ENCODE measurements around the gene PGLYRP1.
A peak's percentile ranks its signal among the peaks of the same experiment; 100 is the strongest.

The PGLYRP1 gene

GRCh38 chr19:46022431-46023310, at the start of gene PGLYRP1:
PGLYRP1 (minus strand) TSS chr19:46023053; CDS start chr19:46023021, 32 bp downstream.
- DNase-seq (ENCODE audit: extremely low read depth, low read depth), result no peak
- H3K4me3 ChIP-seq (replicated peaks; ENCODE audit: low read depth, low read length), result no peak within 1 kb of the TSS
- TF ChIP-seq, protein P1, sequence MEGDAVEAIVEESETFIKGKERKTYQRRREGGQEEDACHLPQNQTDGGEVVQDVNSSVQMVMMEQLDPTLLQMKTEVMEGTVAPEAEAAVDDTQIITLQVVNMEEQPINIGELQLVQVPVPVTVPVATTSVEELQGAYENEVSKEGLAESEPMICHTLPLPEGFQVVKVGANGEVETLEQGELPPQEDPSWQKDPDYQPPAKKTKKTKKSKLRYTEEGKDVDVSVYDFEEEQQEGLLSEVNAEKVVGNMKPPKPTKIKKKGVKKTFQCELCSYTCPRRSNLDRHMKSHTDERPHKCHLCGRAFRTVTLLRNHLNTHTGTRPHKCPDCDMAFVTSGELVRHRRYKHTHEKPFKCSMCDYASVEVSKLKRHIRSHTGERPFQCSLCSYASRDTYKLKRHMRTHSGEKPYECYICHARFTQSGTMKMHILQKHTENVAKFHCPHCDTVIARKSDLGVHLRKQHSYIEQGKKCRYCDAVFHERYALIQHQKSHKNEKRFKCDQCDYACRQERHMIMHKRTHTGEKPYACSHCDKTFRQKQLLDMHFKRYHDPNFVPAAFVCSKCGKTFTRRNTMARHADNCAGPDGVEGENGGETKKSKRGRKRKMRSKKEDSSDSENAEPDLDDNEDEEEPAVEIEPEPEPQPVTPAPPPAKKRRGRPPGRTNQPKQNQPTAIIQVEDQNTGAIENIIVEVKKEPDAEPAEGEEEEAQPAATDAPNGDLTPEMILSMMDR (IDR thresholded peaks at IDR 0.05; ENCODE audit: low read depth, low read length, missing control alignments), result no peak

- no peak overlapping the region for H3K4me3 ChIP-seq (replicated peaks; ENCODE audit: low read depth, low read length)
- TF ChIP-seq, protein P1 (IDR thresholded peaks at IDR 0.05; ENCODE audit: low read depth, low read length, missing control alignments), result no peak
- DNase-seq (ENCODE audit: extremely low read depth, low read depth), result peak; percentile 57
Measured at GRCh38 chr19:46069806-46070341, 47.0 kb upstream of the PGLYRP1 start.

GRCh38 chr19:46068345-46069258, 45.7 kb upstream of the PGLYRP1 start:
- no peak overlapping the region for H3K4me3 ChIP-seq (replicated peaks; ENCODE audit: low read depth, low read length)
- peak; percentile 81 for DNase-seq (ENCODE audit: extremely low read depth, low read depth)
- TF ChIP-seq, protein P1 (IDR thresholded peaks at IDR 0.05; ENCODE audit: low read depth, low read length, missing control alignments), result no peak

GRCh38 chr19:46067691-46068090, 44.8 kb upstream of the PGLYRP1 start:
- TF ChIP-seq, protein P1 (IDR thresholded peaks at IDR 0.05; ENCODE audit: low read depth, low read length, missing control alignments), result no peak
- H3K4me3 ChIP-seq (replicated peaks; ENCODE audit: low read depth, low read length), result no peak overlapping the region
- DNase-seq (ENCODE audit: extremely low read depth, low read depth), result no peak

- DNase-seq (ENCODE audit: extremely low read depth, low read depth), result no peak
- no peak overlapping the region for H3K4me3 ChIP-seq (replicated peaks; ENCODE audit: low read depth, low read length)
- TF ChIP-seq, protein P1 (IDR thresholded peaks at IDR 0.05; ENCODE audit: low read depth, low read length, missing control alignments), result no peak
Measured at GRCh38 chr19:46066471-46066870, 43.6 kb upstream of the PGLYRP1 start.

DNA sequence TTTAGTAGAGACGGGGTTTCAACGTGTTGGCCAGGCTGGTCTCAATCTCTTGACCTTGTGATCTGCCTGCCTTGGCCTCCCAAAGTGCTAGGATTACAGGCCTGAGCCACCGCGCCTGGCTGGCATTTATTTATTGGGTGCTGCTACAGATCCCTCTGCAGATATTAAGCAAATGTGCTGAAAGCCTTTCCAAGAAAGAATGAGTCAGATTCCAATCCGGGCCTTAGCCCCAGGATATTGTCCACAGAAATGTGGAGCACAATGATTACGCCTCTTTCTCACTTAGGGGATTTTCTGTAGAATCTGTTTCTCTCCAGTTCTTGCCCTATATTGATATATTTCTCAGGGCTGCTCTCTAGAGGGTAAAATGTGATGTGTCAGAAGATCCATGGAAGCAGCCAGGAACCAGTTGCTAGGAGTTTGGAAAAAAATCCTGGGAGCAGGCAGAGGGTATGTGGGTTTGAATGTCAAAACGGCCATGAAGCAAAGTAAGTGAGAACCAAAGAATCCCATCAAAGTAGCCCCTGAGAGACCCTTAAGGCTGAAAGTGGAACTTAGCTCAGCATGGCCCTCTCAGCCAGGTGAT, 42.7 kb upstream of the PGLYRP1 start:
- H3K4me3 ChIP-seq (replicated peaks; ENCODE audit: low read depth, low read length), result no peak overlapping the region
- peak; percentile 52 for DNase-seq (ENCODE audit: extremely low read depth, low read depth)
- TF ChIP-seq, protein P1 (IDR thresholded peaks at IDR 0.05; ENCODE audit: low read depth, low read length, missing control alignments), result no peak

Data from HFF-Myc (cell line).